Breast epithelium (tissue), 3 donors: ENCODE data around the gene CAPN9.

Source experiments
- CTCF ChIP-seq, 3 donors: fragments of 450-650 bp; IDR thresholded peaks; one replicate each; pipeline ENCODE4 v1.5.1; 2016 to 2017; ENCODE audit warnings: antibody characterized with exemption in 3 of 3, mild to moderate bottlenecking in 3 of 3, moderate library complexity in 3 of 3
- POLR2A ChIP-seq: fragments of 450-650 bp; IDR thresholded peaks from one replicate; pipeline ENCODE4 v1.6.1; 2016; ENCODE audit warnings: antibody characterized with exemption, mild to moderate bottlenecking, moderate library complexity

GRCh38 chr1:230766318-230766717 is 19.1 kb downstream of the CAPN9 start:
- no peak for TF ChIP-seq CTCF (IDR thresholded peaks at IDR 0.05)
- TF ChIP-seq POLR2A, result no peak
